ENCODE measurements around the gene SGTA.
"Not testable (repeated sequence)": the region's sequence is repeated elsewhere in the genome, so short reads cannot be mapped to it uniquely, and the experiment has no call there.

SGTA gene
- 32.3 to 83.8 (median 52.3) reads per million in 18 experiments for total RNA-seq

- DNase-seq, result peak; percentile 100
Observed at GRCh38 chr19:2782936-2783780, at the start of gene SGTA. SGTA (minus strand) TSS chr19:2783273; CDS start chr19:2769068, 14,205 bp downstream.

- no peak for DNase-seq
Observed at GRCh38 chr19:2827840-2828489, 44.9 kb upstream of the SGTA start.

- DNase-seq, result no peak
Observed at GRCh38 chr19:2827022-2827421, 43.9 kb upstream of the SGTA start.

GRCh38 chr19:2824129-2824528 is 41.1 kb upstream of the SGTA start:
- no peak for DNase-seq

GRCh38 chr19:2823646-2824045 is 40.6 kb upstream of the SGTA start:
- DNase-seq, result no peak

GRCh38 chr19:2822846-2823245 is 39.8 kb upstream of the SGTA start:
- DNase-seq, result no peak

GRCh38 chr19:2820112-2820702 is 37.1 kb upstream of the SGTA start:
- DNase-seq, result no peak

GRCh38 chr19:2819540-2820111 is 36.6 kb upstream of the SGTA start, which contains the start of gene ZNF554:
ZNF554 (plus strand) TSS chr19:2819868; CDS start chr19:2820072, 204 bp downstream.
- DNase-seq, result peak; percentile 96 to 99

- not testable (repeated sequence) for DNase-seq
Observed at GRCh38 chr19:2817237-2817829, 34.3 kb upstream of the SGTA start.

GRCh38 chr19:2816641-2817040 is 33.6 kb upstream of the SGTA start:
- no peak for DNase-seq

GRCh38 chr19:2815923-2816322 is 32.9 kb upstream of the SGTA start:
- DNase-seq, result no peak

GRCh38 chr19:2815191-2815614 is 32.1 kb upstream of the SGTA start:
- DNase-seq, result no peak

GRCh38 chr19:2814426-2814825 is 31.4 kb upstream of the SGTA start:
- DNase-seq, result no peak

- DNase-seq, result no peak
Observed at GRCh38 chr19:2813235-2814160, 30.4 kb upstream of the SGTA start.

- no peak for DNase-seq
Observed at GRCh38 chr19:2812414-2813234, 29.6 kb upstream of the SGTA start.

GRCh38 chr19:2811735-2812413 is 28.8 kb upstream of the SGTA start:
- no peak for DNase-seq

- no peak for DNase-seq
Observed at GRCh38 chr19:2811221-2811722, 28.2 kb upstream of the SGTA start.

GRCh38 chr19:2810141-2811091 is 27.3 kb upstream of the SGTA start:
- DNase-seq, result no peak

Measured in inflammatory macrophage (primary cell).